Hematopoietic multipotent progenitor cell treated with erythropoietin and hydrocortisone succinate and interleukin-3 and kit ligand, for 8 days (in vitro differentiated cells): ENCODE results near the gene HMGCLL1.

Experiments used
- DNase-seq: peaks from one replicate; pipeline ENCODE4 v3.0.0-alpha.2; 2015

The HMGCLL1 gene

GRCh38 chr6:55578537-55579363 lies at the start of gene HMGCLL1:
Gene HMGCLL1, minus strand, starts transcription at chr6:55579192. Its CDS starts 137 bp downstream, at chr6:55579055.
- no peak for DNase-seq

- DNase-seq, result no peak
Measured at GRCh38 chr6:55621993-55622392, 43.0 kb upstream of the HMGCLL1 start.

GRCh38 chr6:55621244-55621643 lies 42.3 kb upstream of the HMGCLL1 start:
- no peak for DNase-seq

- DNase-seq, result peak; percentile 20
Measured at GRCh38 chr6:55617272-55617671, 38.3 kb upstream of the HMGCLL1 start.

GRCh38 chr6:55604021-55604420 lies 25.0 kb upstream of the HMGCLL1 start:
- DNase-seq, result no peak

GRCh38 chr6:55601120-55601519 lies 22.1 kb upstream of the HMGCLL1 start:
- no peak for DNase-seq

- no peak for DNase-seq
Measured at GRCh38 chr6:55594442-55594841, 15.4 kb upstream of the HMGCLL1 start.

- no peak for DNase-seq
Measured at GRCh38 chr6:55584654-55585354, 5.8 kb upstream of the HMGCLL1 start.

GRCh38 chr6:55576811-55577210 lies 2.2 kb downstream of the HMGCLL1 start:
- DNase-seq, result no peak

GRCh38 chr6:55574556-55574955 lies 4.4 kb downstream of the HMGCLL1 start:
- no peak for DNase-seq

- no peak for DNase-seq
Measured at GRCh38 chr6:55569638-55570037, 9.4 kb downstream of the HMGCLL1 start.

GRCh38 chr6:55568808-55569439 lies 10.1 kb downstream of the HMGCLL1 start:
- no peak for DNase-seq

- no peak for DNase-seq
Measured at GRCh38 chr6:55567558-55567957, 11.4 kb downstream of the HMGCLL1 start.

- DNase-seq, result no peak
Measured at GRCh38 chr6:55566036-55566710, 12.8 kb downstream of the HMGCLL1 start.

GRCh38 chr6:55562318-55562717 lies 16.7 kb downstream of the HMGCLL1 start:
- DNase-seq, result no peak

- DNase-seq, result no peak
Measured at GRCh38 chr6:55560290-55560885, 18.6 kb downstream of the HMGCLL1 start.

- DNase-seq, result no peak
Measured at GRCh38 chr6:55557146-55557545, 21.8 kb downstream of the HMGCLL1 start.

- no peak for DNase-seq
Measured at GRCh38 chr6:55545791-55546190, 33.2 kb downstream of the HMGCLL1 start.

- DNase-seq, result no peak
Measured at GRCh38 chr6:55543633-55544309, 35.2 kb downstream of the HMGCLL1 start.

GRCh38 chr6:55541024-55541423 lies 38.0 kb downstream of the HMGCLL1 start:
- DNase-seq, result no peak

- DNase-seq, result no peak
Measured at GRCh38 chr6:55536391-55536956, 42.5 kb downstream of the HMGCLL1 start.

- DNase-seq, result no peak
Measured at GRCh38 chr6:55531496-55531895, 47.5 kb downstream of the HMGCLL1 start.
